GM19397 (cell line): ENCODE results near the gene SIPA1L2.
"Not testable (repeated sequence)": the region's sequence is repeated elsewhere in the genome, so short reads cannot be mapped to it uniquely, and the experiment has no call there.

ENCODE experiments used
- ATAC-seq: cut with Tn5 transposase; IDR thresholded peaks from one replicate; pipeline ENCODE4 v1.9.1; 2021; ENCODE audit warnings: mild to moderate bottlenecking, moderate library complexity; ENCODE audit not compliant: unreplicated experiment

Gene SIPA1L2

DNA sequence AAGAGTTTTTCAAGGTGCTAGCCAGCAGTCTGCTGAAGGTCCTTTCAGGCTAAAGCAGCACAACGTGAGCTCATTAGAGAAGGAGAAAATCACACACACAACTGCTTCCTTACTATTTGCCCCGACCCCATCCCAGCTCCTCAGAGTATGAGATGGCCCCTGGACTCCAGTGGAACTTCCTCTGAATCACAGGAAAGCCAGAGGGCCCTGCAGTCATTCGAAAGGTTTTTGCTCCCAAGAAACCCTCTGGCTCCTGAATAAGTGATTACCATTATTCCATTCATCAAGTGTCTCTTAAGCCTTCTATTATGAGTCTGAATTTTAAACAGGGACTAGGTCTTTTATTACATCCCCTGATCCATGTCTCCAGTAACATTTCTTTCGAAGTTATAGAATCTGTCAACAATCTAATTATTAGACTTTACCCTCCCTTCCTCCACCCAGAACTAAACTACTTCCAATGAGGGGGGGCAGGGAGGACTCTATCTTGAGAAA is 14.6 kb downstream of the SIPA1L2 start:
- no peak for ATAC-seq

GRCh38 chr1:232614811-232615210 is 15.1 kb downstream of the SIPA1L2 start:
- no peak for ATAC-seq

- ATAC-seq, result no peak
Observed at GRCh38 chr1:232613752-232614381, 16.1 kb downstream of the SIPA1L2 start.

DNA sequence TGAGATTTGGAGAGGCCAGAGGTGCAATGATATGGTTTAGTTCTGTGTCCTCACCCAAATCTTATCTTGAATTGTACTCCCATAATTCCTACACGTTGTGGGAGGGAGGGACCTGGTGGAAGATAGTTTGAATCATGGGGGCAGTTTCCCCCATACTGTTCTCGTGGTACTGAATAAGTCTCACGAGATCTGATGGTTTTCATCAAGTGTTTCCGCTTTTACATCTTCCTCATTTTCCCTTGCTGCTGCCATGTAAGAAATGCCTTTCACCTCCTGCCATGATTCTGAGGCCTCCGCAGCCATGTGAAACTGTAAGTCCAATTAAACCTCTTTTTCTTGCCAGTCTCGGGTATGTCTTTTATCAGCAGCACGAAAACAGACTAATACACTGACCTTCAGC is 17.1 kb downstream of the SIPA1L2 start:
- not testable (repeated sequence) for ATAC-seq

DNA sequence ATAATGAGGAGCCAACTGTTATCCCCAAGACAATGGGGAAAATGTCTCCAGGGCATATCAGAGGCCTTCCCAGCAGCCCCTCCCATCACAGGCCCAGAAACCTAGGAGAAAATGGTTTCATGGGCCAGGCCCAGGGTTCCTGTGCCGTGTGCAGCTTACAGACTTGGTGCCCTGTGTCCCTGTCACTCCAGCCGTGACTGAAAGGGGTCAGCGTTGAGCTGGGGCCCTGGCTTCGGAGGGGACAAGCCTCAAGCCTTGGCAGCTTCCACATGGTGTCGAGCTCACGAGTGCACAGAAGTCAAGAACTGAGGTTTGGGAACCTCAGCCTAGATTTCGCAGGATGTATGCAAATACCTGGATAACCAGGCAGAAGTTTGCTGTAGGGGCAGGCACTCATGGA is 18.1 kb downstream of the SIPA1L2 start:
- ATAC-seq, result no peak

DNA sequence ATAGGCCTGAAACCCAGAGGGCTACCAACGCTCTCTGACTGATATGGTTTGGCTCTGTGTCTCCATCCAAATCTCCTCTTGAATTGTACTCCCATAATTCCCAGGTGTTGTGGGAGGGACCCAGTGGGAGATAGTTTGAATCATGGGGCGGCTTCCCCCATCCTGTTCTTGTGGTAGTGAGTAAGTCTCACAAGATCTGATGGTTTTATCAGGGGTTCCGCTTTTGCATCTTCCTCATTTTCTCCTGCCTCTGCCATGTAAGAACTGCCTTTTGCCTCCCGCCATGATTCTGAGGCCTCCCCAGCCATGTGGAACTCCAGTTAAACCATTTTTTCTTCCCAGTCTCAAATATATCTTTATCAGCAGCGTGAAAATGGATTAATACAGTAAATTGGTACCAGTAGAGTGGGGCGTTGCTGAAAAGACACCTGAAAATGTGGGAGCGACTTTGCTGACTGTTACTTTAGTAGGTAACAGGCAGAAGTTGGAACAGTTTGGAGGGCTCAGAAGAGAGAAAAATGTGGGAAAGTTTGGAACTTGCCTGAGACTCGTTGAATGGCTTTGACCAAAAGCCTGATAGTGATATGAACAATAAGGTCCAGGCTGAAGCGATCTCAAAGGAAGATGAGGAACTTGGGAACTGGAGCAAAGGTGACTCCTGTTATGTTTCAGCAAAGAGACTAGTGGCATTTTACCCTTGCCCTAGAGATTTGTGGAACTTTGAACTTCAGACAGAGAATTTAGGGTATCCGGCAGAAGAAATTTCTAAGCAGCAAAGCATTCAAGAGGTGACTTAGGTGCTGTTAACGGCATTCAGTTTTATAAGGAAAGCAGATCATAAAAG is 18.8 kb downstream of the SIPA1L2 start:
- not testable (repeated sequence) for ATAC-seq

DNA sequence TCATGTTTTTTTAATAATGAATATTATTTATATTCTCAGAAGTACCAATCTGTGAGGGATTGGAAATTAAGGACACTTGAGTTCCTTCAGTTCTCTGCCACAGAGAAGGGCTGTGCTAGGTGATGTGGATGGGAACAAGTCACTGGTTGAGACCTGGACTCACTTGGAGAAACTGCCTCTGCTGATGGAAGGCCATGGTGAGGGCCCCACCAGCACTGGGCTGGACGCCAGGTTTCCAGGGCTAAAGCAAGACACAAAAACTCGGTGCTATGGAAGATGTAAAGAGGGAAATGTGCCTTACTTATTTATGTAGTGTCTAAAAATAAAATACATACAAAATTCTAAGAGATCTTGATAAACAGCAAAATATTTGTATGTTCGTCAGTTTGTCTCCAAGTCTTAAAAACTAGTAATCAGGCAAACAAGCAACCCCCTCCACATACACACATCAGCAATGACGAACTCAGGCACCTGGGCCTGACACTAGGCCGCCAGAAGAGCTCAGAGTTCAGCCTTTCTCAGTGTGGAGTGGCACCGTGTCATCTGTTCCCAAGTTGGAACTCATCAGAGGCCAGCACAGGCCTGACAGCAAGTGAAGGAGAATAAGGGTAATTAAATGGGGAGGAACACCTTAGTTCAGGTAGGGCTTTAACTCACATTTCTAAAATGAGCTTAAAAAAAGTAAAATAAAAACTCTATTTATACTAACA is 19.6 kb downstream of the SIPA1L2 start:
- no peak for ATAC-seq

DNA sequence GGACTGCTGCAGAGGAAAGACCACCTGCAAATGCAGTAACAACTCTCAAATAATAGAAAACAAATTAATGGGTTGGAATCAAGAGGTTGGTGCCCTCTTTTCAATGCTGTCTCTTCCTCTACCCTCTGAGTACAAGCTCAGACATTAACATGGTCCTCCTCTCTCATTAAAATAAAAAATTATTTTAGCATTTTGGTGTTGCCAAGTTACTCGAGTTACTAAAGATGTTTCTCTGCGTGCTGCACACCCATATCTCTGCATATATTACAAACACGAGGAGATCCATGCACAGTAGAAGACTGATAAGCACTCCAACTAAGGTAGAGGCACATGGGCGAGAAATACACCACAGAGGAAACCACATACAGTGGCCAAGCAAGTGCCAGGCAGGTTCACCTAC is 21.5 kb downstream of the SIPA1L2 start:
- ATAC-seq, result no peak

- no peak for ATAC-seq
Observed at GRCh38 chr1:232602622-232603021, 27.3 kb downstream of the SIPA1L2 start.

DNA sequence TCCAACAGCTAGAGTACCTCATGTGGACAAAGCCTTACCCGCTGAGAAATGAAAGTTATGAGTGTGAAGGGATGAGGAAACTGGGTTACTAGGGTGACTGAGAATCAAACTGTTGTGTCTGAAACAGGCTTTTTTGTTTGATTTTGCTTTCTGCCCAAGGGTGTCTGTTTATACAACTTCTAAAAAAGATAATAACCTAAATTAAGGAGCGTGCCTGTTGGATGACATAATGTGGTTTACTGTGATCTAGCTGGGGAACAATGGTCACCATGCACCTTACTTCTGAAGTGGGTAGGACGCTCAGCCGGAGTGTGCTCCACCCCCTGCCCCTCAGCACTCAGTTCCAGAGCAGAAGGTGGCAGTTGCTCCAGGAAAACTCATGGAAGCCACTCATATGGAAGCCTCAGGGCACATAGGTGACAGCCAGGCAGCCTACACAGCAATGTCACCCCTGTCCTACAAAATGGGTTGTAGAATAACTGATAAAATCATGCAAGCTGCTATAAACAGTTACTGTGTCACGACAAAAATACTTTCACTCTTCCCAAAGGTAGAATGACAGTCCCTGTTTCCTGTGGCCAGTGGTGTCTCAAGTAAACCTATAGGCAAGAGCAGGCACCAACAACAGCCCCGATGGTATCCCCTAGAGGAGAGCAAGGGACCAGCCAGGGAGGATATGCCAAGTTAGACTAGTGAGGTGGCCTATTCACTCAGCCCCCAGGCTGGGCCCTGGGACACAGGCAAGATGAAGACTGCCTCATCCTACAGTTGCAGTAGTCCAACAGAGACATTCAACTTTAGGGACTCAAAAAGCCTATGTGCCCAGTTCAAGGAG is 29.3 kb downstream of the SIPA1L2 start:
- ATAC-seq, result no peak

DNA sequence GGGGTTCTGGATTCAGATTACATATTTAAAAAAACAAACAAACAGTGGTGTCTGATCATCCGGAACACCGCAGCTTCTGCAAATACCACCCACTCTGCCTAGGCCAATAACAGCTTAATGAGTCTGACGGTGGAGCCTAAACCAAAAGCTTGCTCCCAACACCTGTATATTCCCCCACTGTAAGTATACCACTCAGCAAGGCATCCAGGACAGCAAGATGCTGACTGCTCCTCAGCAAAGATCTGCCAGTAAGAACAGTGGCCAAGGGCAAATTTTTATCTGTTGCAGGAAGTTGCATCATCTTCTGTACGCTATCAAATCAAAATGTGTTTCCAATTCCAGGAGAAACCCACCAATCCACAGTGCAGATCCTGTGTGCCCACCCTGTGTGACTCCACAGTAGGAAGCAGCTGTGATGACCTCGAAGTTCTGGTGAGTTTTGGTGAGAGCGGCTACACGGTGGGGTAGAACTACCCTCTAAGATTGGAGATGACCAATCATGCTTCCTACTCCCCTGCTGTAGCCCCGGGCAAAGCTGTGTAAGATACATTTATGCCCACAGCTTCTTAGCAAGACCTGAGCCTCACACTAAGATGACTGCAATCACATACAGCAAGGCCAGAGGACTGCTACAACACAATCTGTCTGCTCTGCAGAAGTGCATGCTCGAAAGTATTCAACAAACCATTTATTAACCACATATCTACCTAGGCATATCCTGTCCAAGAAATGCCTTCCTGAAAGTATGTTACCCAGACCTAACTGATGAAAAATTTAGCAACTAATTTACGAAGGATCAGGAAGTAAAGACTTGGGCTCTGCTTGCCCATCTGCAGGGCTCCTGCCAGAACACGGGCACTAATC is 30.5 kb downstream of the SIPA1L2 start:
- ATAC-seq, result peak; percentile 51

DNA sequence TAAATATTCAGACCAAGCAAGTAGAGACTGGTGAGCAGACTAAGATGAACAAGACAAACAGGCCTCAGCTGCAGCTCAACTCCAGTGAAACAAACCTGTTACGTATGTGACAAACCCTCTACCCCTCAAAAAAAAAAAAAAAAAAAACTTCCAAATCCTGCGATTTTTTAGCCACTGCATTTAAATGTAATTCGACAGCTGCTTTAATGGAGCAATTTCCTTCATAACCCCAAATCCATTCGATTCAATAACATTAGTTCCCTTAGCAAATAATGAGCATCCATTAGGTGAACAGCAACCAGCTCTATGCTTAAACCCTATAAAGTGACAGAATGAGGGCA is 31.1 kb downstream of the SIPA1L2 start:
- no peak for ATAC-seq

DNA sequence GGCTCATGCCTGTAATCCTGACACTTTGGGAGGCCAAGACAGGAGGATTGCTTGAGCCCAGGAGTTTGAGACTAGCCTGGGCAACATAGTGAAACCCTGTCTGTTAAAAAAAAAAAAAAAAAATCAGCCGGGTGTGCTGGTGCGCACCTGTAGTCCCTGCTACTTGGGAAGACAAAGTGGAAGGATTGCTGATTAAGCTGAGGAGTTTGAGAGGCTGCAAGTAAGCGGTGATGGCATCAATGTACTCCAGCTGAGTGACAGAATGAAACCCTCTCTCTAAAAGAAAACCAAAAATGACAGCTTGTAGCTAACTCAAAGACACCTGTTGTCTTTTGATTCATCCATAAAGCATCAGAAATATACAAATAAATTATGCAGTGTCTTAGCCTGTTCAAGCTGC is 31.8 kb downstream of the SIPA1L2 start:
- ATAC-seq, result no peak

- ATAC-seq, result peak; percentile 43
Observed at GRCh38 chr1:232597721-232598120, 32.2 kb downstream of the SIPA1L2 start.

DNA sequence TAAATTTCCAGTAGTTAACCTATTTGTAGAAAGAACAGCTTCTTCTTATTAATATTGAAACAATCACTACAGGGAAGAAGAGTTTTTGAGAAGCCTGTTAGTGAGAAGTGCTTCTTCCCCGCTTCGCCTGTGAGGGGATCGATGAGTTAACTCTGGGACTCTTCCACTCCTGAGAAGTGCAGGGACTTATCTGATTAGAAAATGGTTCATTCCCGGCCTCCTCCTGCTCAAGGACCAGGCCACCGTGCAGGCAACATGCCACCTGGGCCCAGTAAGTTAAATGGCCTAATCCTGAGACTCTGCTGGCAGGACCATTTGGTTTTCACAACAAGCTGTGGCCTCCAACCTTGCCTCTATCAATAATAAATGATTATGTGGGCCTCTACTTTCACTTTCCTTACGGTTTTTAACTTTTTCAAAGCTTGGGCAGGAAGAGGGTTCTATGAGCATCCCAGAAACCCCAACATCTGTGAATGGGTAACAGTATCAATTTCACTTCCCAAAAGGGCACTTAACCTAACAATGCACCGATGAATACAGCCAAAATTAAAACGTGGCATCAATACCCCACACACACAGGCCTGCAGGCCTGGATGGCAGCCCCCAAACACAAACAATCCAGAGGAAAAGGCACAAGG is 33.1 kb downstream of the SIPA1L2 start:
- ATAC-seq, result peak; percentile 25

GRCh38 chr1:232594768-232595698 is 34.9 kb downstream of the SIPA1L2 start:
- no peak for ATAC-seq

DNA sequence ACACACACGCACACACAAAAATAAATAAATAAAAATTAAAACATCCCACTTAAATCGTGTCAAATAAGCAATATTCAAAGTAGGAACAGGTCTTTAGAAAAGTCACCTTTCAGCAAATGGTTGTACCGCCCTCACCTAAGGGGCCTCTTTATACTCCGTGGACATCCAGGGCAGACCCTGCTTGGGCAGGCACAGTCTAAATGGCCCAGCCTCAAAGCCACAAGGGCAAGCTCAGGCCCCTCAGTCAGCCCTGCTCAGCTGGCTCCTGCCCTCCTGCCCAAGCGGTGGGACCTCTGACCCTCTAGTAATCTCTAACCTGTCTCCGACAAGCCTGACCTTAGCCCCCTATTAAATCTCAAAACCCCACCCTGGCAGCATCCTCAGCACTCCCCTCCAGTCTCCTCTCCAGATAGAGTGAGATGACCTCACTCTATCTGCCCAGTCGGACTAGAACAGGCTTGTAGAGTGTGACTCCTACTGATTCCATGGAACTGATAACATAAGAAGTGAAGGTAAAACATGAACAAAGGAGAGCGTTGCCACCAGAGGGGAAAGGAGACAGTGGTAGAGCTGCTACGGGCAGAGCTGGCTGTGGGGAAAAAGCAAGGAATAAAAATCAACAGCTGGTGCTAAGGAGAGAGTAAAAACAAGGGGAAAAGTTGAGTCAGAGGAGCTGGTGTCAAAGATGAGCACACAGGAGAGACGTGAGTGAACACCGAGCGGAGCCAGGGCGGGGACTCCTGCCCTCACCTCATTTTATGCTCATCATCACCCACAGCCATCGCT is 36.0 kb downstream of the SIPA1L2 start:
- ATAC-seq, result no peak

DNA sequence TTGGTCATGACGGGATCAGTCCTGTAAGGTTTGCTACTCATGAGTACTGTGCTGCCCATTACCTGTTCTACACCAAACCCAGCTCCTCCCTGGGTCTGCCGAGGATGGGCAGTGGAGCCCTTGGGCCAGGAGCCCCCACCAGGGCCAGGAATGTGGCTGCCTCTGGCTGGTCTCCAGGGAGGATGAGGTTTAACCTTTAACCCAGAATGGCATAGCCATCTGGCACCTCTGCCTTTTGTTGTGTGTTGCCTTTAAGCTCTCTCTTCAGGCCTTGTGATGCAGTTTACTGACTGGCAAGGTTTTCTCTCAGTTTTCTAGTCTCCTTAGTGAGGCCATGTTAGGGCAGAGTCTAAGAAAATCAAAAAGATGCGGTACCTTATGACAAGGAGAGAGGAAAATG is 38.6 kb downstream of the SIPA1L2 start:
- ATAC-seq, result no peak
